NCI-H446 treated with DMSO at 0.1 percent for 48 hours (cell line): ENCODE measurements around the gene CES5A.
"Not testable (repeated sequence)": the region's sequence is repeated elsewhere in the genome, so short reads cannot be mapped to it uniquely, and the experiment has no call there.

Experiments used
- DNase-seq: peaks from one replicate; lab custom pipeline; 2025; lab: John Stamatoyannopoulos, UW

The CES5A gene

DNA sequence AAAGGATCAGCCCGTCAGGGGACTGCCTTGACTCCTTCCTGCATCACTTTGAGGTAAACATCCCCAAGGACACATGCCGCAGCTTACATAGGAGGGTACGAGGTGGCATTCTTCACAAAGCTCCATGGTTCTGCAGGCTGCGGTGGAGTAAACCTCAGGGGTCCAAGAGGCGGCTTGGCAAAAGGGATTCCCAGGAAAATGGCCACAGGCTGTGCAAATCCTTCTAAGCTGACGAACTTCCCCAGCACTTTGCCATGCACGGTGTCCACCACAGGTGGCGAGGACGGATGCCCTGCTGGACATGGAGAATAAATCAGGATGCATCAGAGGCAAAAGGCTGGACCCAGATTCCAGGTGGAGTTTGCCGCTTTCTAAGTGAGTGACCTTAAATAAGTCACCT lies 46.5 kb downstream of the CES5A start:
- no peak for DNase-seq

- DNase-seq: no peak
Measured at GRCh38 chr16:55825115-55825728, 50.0 kb downstream of the CES5A start.

GRCh38 chr16:55824473-55825000 lies 50.6 kb downstream of the CES5A start:
- DNase-seq: no peak

GRCh38 chr16:55822280-55822810 lies 52.8 kb downstream of the CES5A start:
- no peak for DNase-seq

DNA sequence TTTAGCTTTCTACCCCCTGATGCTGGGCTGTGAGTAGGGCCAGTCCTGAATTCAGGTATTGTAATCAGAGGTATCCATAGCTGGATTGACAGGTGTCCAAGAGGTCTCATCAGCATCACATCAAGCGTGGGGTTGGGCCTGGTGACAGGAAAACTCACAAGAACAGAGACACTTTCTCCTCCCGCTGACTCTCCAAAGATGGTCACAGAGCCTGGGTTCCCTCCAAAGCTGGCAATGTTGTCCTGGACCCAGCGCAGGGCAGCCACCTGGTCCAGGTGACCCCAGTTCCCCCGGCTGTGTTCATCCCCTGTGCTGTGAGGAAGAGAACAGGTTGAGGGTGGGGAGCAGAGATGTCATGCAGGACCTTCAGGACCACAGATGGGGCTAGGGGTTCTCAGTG lies 54.0 kb downstream of the CES5A start:
- no peak for DNase-seq

GRCh38 chr16:55820615-55821014 lies 54.6 kb downstream of the CES5A start:
- DNase-seq: no peak

GRCh38 chr16:55817236-55817912 lies 57.8 kb downstream of the CES5A start:
- no peak for DNase-seq

DNA sequence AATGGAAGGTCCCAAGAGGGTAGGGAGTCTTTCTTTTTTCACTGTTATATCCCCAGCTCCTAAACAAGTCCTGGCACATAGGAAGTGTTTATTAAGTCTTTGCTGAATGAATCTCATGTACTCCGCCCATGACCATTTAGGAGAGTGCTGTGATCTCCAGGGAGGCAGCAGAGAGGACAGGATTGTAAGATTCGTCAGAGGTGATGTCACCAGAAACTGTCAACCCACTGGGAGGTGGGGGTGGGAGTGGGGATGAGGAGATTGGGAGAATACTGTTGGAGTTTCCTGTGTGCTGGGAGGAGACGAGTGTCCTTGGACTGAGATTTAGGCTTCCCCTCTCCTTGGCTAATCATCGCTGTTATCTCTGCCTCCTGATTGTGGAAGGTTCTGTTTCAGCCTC lies 59.0 kb downstream of the CES5A start:
- DNase-seq: not testable (repeated sequence)

DNA sequence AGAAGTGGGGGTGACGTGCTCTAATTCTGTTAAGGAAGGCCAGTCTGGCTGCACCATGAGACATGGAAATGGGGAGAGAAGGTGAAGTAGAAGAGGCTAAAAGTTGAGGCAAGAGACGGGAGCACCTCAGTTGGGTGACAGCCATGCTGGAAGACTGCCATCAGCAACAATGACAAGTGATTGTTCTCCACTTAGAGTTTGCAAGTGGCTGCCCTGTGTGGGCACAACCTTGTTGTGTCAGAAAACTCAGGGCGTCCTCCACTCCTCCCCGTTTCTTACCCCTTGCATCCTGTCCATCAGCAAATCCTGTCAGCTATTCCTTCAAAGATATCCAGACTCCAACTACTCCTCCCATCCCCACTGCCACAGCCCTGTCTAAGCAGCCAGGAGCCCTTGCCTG lies 59.9 kb downstream of the CES5A start:
- DNase-seq: no peak

DNA sequence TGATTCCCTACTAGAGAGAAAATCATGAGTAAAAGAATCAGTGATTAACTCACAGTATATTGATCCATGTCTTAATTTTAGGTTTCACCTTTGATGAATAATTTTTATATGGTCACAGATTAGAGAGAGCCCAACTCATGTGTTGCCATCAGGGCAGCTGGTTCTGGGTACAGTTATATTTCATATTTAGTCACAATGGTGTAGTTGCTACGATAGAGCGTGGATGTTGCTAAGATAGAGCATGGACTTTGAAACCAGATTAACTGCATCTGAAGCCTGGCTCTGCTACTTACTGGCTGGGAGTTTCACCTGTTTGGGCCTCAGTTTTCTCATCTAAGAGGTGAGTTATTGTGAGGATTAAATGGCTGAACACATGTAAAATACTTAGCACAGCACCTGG lies 61.0 kb downstream of the CES5A start:
- DNase-seq: not testable (repeated sequence)

- not testable (repeated sequence) for DNase-seq
Measured at GRCh38 chr16:55813730-55814129, 61.4 kb downstream of the CES5A start.

GRCh38 chr16:55812951-55813350 lies 62.2 kb downstream of the CES5A start:
- no peak for DNase-seq

DNA sequence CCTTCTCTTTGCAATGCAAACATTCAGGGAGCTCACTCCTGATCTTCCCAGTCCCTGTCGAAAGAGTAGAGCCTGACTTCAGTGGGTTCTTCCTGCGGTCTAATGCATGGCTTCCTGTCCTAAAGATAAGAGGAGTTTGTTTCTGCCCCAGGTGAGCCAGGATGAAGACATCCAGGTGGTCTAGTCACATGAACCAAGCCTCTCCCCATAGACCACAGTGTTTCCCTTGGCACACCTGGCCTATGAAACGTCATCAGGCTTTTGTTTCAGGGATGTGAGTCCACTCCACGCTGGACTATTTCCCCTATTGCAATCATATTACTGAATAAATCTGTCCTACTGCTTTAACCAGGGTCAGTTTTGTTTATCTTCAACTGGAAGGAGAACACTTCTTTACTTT lies 63.4 kb downstream of the CES5A start:
- DNase-seq: no peak

DNA sequence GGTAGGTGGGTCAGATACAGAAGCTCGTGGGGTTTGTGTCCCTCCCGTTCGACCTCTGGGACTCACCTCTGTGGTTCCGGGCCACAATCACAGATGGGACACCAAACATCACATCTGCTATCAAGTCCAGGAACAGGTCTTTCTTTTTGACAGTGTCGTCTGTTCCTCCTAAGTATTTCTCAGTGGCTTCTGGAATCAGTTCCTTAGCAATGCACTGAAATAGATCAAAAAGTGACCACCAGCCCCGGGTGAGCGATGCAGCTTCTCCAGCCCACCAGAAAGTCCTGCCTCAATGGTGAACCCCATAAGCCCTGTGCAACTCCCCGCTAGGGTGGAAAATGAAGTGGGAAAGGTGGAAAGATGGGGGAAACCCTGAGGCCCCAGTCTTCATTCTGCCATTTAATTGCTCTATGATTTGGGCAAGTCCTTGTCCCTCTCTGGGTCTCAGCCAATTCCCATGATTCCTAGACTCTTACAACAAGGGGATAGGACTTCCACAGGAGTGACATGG lies 64.7 kb downstream of the CES5A start:
- no peak for DNase-seq

DNA sequence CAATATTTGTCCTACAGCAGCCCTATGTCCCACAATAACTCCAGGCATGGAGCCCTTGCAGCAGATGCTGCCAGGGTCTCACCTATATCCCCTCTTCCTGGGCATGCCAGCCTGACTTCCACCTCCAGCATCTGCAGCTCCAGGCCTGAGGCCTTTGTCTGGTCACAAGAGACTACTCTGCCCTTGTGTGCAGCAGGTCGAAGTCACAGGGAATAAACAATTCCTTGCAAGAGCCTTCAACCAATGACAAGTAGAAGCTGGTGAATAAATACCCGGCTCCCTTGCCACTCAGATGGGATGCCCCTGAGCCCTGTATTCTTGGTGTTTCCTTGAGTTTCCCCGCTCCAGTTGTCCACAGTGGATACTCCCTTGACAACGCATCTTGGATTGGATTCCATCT lies 65.3 kb downstream of the CES5A start:
- no peak for DNase-seq

- no peak for DNase-seq
Measured at GRCh38 chr16:55809386-55809785, 65.8 kb downstream of the CES5A start.

DNA sequence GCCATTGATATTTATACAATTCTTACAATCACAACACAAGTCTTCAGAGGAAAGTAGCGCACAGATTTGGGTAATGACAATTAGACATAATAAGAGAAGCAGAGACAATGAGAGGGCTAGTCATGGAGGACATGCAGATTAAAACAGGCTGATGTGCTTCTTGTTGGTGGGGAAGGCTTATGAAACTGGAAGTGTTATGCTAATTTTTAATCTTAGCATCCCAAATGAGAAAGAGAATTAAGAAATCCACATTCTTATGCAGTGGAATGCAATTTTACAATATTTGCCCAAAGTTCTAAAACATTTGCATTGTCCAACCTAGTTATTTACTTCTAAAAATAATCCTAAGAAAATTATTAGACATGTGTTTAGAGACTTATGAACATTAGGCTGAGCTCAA lies 66.9 kb downstream of the CES5A start:
- not testable (repeated sequence) for DNase-seq

DNA sequence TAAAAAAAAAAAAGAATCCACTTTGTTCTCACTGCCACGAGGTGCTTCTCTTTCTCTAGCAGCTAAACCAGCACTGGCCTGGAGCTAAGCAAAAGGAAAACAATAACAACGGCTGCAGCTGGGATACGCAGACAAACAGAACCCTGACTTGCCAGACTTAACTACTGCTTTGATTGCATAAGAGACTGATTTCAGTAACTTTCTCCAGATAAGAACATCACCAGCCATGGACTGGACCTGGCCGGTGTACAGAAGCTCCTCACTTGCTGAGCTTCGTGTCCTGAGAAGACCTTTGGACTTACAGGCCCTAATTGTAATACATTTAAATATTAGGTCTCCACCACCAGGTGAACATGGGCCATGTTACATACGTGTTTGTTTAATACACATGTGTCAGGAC lies 70.1 kb downstream of the CES5A start:
- not testable (repeated sequence) for DNase-seq

DNA sequence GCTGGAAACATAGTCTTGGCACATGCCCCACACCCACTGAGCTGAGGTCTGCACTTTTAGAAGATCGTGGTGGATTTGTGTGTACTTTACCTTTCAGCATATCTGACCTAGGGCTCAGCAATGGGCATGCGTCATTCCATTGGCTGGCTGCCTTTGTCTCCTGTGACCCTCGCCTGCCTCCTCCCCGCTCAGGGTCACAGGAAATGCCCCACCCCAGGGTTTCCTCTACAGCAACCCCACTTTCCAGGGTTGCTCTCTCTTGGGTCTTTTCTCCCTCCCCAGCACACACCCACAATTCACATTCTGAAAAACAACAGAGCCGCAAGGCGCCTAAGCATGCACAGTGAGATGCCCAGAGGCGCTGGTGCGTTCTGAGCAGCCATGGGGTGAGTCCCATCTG lies 71.5 kb downstream of the CES5A start:
- not testable (repeated sequence) for DNase-seq
